Dendritic cell treated with granulocyte-macrophage colony-stimulating factor and Interleukin-4, amounts not matched to agents 40 ng/mL and 50 ng/mL, for 4 days (primary cell): ENCODE results near the gene IFNA6.

Experiments used
- H3K27ac Mint-ChIP-seq: one replicate; pipeline ENCODE4 v1.8.0; 2022; ENCODE audit warnings: mild to moderate bottlenecking, mixed read lengths
- H3K27me3 Mint-ChIP-seq: one replicate; pipeline ENCODE4 v1.8.0; 2022; ENCODE audit warnings: mild to moderate bottlenecking, mixed read lengths
- H3K36me3 Mint-ChIP-seq: one replicate; pipeline ENCODE4 v1.8.0; 2022; ENCODE audit warnings: low read depth, mixed read lengths
- H3K4me1 Mint-ChIP-seq: one replicate; pipeline ENCODE4 v1.8.0; 2022; ENCODE audit warnings: low read depth, mixed read lengths
- H3K4me3 Mint-ChIP-seq: one replicate; pipeline ENCODE4 v1.8.0; 2022; ENCODE audit warnings: mild to moderate bottlenecking, moderate library complexity, mixed read lengths
- H3K9me3 Mint-ChIP-seq: one replicate; pipeline ENCODE4 v1.8.0; 2022; ENCODE audit warnings: mixed read lengths
- intact Hi-C: fragments of 100-400 bp; cut with micrococcal nuclease; formaldehyde crosslinking; loops from one replicate; pipeline ENCODE4 v1.15.0; 2022

The IFNA6 gene

GRCh38 chr9:21357479-21358460, 7.1 kb upstream of the IFNA6 start:
- Mint-ChIP-seq H3K27ac (no peak overlapping the region), H3K9me3 (peaks cover 7% of the 10 kb centered on the region), H3K4me3 (no peak overlapping the region), H3K4me1 (peaks cover 13% of the 10 kb centered on the region), H3K27me3 (peaks cover 29% of the 10 kb centered on the region), H3K36me3 (no peaks in the 10 kb centered on the region)
- intact Hi-C loops: no loop called here

DNA sequence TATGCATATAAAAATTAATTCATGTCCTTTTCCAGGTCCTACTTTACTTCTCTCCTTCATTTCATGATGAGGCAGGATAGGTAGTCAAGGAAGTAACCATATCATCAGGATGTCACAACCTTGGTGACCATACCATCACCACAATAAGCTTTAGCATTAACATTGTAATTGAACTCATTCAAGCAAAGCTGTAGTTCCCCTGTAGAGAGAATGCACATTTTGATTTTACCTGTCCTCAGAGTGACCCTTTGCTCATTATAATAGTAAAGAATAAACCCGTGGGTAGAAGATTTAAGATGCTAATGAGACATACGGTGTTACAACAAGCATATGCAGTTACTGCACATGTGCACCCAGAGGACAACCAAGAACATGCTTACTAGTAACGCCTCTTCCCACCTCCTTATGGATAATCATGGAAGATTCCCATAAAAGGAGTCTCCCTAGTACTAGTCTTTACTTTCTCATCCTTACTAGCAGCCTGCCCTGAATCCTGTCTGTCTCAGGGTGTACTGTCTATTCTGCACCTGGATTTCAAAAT, 2.2 kb downstream of the IFNA6 start:
- Mint-ChIP-seq H3K36me3 (no peaks in the 10 kb centered on the region), H3K27ac (no peak overlapping the region), H3K4me3 (no peak overlapping the region)

DNA sequence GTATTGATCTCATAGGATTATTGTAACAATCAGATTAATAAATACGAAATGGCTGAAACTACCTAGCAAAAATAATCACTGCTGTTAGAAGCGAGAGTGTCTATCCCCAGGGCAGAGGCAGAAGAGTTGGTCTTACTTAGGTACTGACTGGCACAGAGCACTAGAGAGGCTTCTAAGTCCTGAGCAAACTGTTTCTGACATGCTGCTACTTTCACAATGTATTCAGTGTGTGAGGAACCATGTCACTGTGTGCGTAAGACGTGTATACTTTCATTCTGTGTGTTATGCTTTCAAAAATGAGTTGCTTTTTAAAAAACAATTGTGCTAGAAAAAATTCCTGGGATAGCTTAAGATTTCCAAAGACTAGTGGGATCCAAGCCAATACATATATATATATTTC, 10.0 kb downstream of the IFNA6 start:
- intact Hi-C loops: no loop called here
- no peak overlapping the region for H3K27ac Mint-ChIP-seq
- no peaks in the 10 kb centered on the region for H3K36me3 Mint-ChIP-seq
- peaks cover 14% of the 10 kb centered on the region for H3K4me1 Mint-ChIP-seq
- no peaks in the 10 kb centered on the region for H3K9me3 Mint-ChIP-seq
- no peak overlapping the region for H3K4me3 Mint-ChIP-seq
- H3K27me3 Mint-ChIP-seq: peaks cover 24% of the 10 kb centered on the region

More for the DNA sequence above, 2.2 kb downstream of the IFNA6 start:
- intact Hi-C loops: no loop called here
- Mint-ChIP-seq H3K27me3 (peaks cover 36% of the 10 kb centered on the region), H3K9me3 (no peaks in the 10 kb centered on the region), H3K4me1 (peaks cover 6% of the 10 kb centered on the region)

- H3K36me3 Mint-ChIP-seq: peaks cover 19% of the 10 kb centered on the region
- intact Hi-C loops: no loop called here
These were observed 14.2 kb downstream of the IFNA6 start for GRCh38 chr9:21336457-21336856.

GRCh38 chr9:21334701-21335632, 15.7 kb downstream of the IFNA6 start, which contains the start of gene KLHL9:
TSS of gene KLHL9 (minus strand) at chr9:21335404. CDS start at chr9:21334859, 545 bp downstream.
- intact Hi-C loops: no loop called here
- Mint-ChIP-seq H3K9me3 (no peaks in the 10 kb centered on the region), H3K36me3 (peaks cover 30% of the 10 kb centered on the region), H3K4me3 (peak within 1 kb of the TSS; percentile 77), H3K27me3 (peaks cover 7% of the 10 kb centered on the region), H3K4me1 (peaks cover 25% of the 10 kb centered on the region), H3K27ac (peak within 1 kb of the TSS; percentile 92)

More at GRCh38 chr9:21336457-21336856, 14.2 kb downstream of the IFNA6 start:
- no peaks in the 10 kb centered on the region for H3K9me3 Mint-ChIP-seq
- H3K4me1 Mint-ChIP-seq: peaks cover 15% of the 10 kb centered on the region
- H3K4me3 Mint-ChIP-seq: no peak overlapping the region
- H3K27me3 Mint-ChIP-seq: peaks cover 9% of the 10 kb centered on the region
- no peak overlapping the region for H3K27ac Mint-ChIP-seq

DNA sequence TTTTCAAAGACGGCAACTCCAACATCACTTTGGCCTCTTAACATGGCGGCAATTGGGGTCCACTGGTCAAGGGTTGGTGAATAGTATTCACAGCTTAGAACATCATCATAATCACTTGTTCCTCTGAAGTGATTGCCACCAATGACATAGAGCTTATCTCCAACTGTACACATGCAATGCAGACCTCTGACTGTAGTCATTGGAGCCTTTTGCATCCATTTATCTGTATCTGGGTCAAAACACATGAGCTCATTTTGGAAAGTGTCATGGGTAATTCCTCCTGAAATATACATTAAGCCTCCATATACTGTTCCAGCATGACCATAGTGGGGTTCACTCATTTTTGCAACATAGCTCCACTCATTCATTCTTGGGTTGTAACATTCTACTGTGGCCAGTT, 17.5 kb downstream of the IFNA6 start:
- no peak overlapping the region for H3K27ac Mint-ChIP-seq
- H3K4me1 Mint-ChIP-seq: peaks cover 28% of the 10 kb centered on the region

GRCh38 chr9:21331676-21332402, 18.8 kb downstream of the IFNA6 start:
- intact Hi-C loops: no loop called here
- H3K4me1 Mint-ChIP-seq: peaks cover 36% of the 10 kb centered on the region
- H3K9me3 Mint-ChIP-seq: no peaks in the 10 kb centered on the region
- peaks cover 37% of the 10 kb centered on the region for H3K36me3 Mint-ChIP-seq
- no peak overlapping the region for H3K27ac Mint-ChIP-seq
- H3K27me3 Mint-ChIP-seq: no peaks in the 10 kb centered on the region
- no peak overlapping the region for H3K4me3 Mint-ChIP-seq

More for the DNA sequence above, 17.5 kb downstream of the IFNA6 start:
- H3K4me3 Mint-ChIP-seq: peak overlapping the region; percentile 77
- peaks cover 36% of the 10 kb centered on the region for H3K36me3 Mint-ChIP-seq
- no peaks in the 10 kb centered on the region for H3K9me3 Mint-ChIP-seq
- H3K27me3 Mint-ChIP-seq: peaks cover 5% of the 10 kb centered on the region
- intact Hi-C loops: no loop called here

DNA sequence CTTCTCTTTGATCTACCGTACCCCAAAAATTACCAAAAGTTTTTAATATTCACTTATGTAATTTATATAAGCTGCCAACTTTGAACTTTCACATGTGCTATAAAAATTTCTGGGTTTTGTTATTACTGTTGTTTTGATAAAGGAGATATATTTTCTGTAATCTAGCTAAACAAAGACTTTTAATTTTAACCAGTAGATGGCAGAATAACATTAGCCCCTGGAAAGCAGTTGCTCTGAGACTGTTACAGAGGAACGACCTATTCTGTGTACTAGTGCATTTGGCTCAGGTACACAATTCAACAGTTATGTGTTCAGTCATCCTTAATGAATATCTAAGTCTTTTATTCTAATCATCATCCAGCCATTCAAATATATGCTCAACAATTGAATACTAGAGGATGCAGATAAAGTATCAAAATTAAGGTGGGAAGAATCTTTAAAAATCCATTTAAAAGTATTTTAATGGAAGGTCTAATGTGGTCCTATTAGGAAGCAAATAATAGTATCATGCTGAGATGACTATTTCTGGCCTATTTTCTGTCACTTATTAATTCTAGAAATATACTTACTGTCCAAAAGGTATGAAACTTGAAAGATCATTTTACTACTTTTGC, 24.1 kb downstream of the IFNA6 start:
- Mint-ChIP-seq H3K4me3 (no peak overlapping the region), H3K9me3 (no peaks in the 10 kb centered on the region), H3K27ac (no peak overlapping the region), H3K4me1 (peaks cover 43% of the 10 kb centered on the region), H3K27me3 (no peaks in the 10 kb centered on the region), H3K36me3 (peaks cover 54% of the 10 kb centered on the region)
- intact Hi-C loops: loop anchor here (1.0 to 10.0 kb wide), 4 partner anchors 70 to 131 kb away; partner anchors contain the start of genes IFNA10 and IFNA7

DNA sequence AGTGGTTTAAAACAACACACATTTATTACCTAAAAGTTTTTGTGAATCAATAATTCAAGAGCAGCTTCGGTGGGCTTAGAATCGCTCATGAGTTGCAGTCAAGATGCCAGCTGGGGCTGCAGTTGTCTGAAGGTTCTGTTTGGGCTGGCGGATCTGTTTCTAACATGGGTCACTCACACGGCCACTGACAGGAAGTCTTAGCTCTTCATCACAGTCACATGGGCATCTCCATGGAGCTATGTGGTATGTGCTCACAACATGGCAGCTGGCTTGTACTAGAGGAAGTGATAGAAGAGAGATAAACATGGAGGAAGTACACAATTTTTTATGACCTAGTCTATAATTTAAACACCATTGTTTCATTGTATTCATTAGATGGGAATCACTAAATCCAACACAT, 26.6 kb downstream of the IFNA6 start:
- no peak overlapping the region for H3K27ac Mint-ChIP-seq
- H3K4me1 Mint-ChIP-seq: peaks cover 38% of the 10 kb centered on the region
- no peak overlapping the region for H3K4me3 Mint-ChIP-seq
- H3K27me3 Mint-ChIP-seq: no peaks in the 10 kb centered on the region
- peaks cover 52% of the 10 kb centered on the region for H3K36me3 Mint-ChIP-seq
- no peaks in the 10 kb centered on the region for H3K9me3 Mint-ChIP-seq
- intact Hi-C loops: loop anchor here (10.0 kb wide), 2 partner anchors 111 to 119 kb away; partner anchors contain the start of genes IFNA10 and IFNA7

GRCh38 chr9:21322911-21323461, 27.7 kb downstream of the IFNA6 start:
- Mint-ChIP-seq H3K36me3 (peaks cover 46% of the 10 kb centered on the region), H3K27ac (no peak overlapping the region), H3K4me1 (peaks cover 33% of the 10 kb centered on the region), H3K9me3 (no peaks in the 10 kb centered on the region), H3K27me3 (no peaks in the 10 kb centered on the region), H3K4me3 (no peak overlapping the region)
- intact Hi-C loops: loop anchor here (10.0 kb wide), 2 partner anchors 112 to 118 kb away; partner anchors contain the start of genes IFNA10 and IFNA7

DNA sequence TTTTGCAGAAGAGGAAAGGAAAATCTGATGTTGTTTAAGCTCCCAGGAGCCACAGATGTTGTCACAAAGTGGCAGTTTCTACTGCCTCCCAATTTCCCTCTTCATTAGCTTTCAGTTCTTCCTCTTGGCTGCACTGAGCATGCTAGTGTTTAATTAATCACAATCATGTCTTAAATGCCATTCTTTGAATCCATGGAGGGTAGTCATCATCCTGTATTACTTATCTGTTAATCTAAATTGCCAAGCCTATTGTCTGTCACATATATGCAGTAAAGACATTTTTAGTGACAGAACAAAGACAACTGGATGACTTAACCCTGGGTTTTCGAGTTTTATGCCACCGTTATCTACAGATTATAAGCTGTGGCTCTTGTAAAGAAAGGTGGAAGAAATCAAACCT, 30.2 kb downstream of the IFNA6 start:
- H3K4me1 Mint-ChIP-seq: peaks cover 23% of the 10 kb centered on the region
- intact Hi-C loops: loop anchor here (10.0 kb wide), 2 partner anchors 114 to 116 kb away; partner anchors contain the start of genes IFNA10 and IFNA7
- H3K4me3 Mint-ChIP-seq: no peak overlapping the region
- H3K27ac Mint-ChIP-seq: no peak overlapping the region
- peaks cover 13% of the 10 kb centered on the region for H3K27me3 Mint-ChIP-seq
- peaks cover 41% of the 10 kb centered on the region for H3K36me3 Mint-ChIP-seq
- no peaks in the 10 kb centered on the region for H3K9me3 Mint-ChIP-seq
